Breast epithelium (tissue), 4 donors: Measurements from ENCODE around the gene GRIK5. TPM values are rescaled to one million over a fixed set of nuclear protein-coding genes. Genes with fewer than 3 reads are reported as not detected.
A peak's percentile ranks its signal among the peaks of the same experiment; 100 is the strongest.

ENCODE experiments used
- DNase-seq, 2 donors: peaks; one replicate each; pipeline ENCODE4 v3.0.0-alpha.2; 2019; ENCODE audit warnings: low spot score in 2 of 2
- H3K27ac ChIP-seq, 2 donors: fragments of 200-600 bp; sonication (generic) in 1 of 2; one replicate each; pipeline ENCODE4 v1.5.1; 2016 to 2019; ENCODE audit warnings: mild to moderate bottlenecking in 1 of 2
- H3K27me3 ChIP-seq, 2 donors: fragments of 200-600 bp; sonication (generic) in 1 of 2; one replicate each; pipeline versions ENCODE4 v1.5.1 to v1.6.0; 2017 to 2019; ENCODE audit warnings: control low read depth in 1 of 2, mild to moderate bottlenecking in 1 of 2
- H3K36me3 ChIP-seq: fragments of 200-600 bp; one replicate; pipeline ENCODE4 v1.5.1; 2019
- H3K4me1 ChIP-seq, 2 donors: fragments of 200-600 bp; sonication (generic); one replicate each; pipeline ENCODE4 v1.5.1; 2016 to 2019; ENCODE audit warnings: control low read depth in 1 of 2
- H3K4me3 ChIP-seq, 3 donors: fragments of 200-600 bp; sonication (generic); 1 replicate in 2 of 3; 2 replicates in 1 of 3; pipeline ENCODE4 v1.5.1; 2016 to 2019; ENCODE audit warnings: mild to moderate bottlenecking in 3 of 3, moderate library complexity in 2 of 3
- H3K9me3 ChIP-seq, 2 donors: fragments of 200-600 bp; sonication (generic) in 1 of 2; one replicate each; pipeline ENCODE4 v1.5.1; 2016 to 2019; ENCODE audit warnings: control low read depth in 1 of 2
- CTCF ChIP-seq, 3 donors: fragments of 450-650 bp; IDR thresholded peaks; one replicate each; pipeline ENCODE4 v1.5.1; 2016 to 2017; ENCODE audit warnings: antibody characterized with exemption in 3 of 3, mild to moderate bottlenecking in 3 of 3, moderate library complexity in 3 of 3
- POLR2A ChIP-seq: fragments of 450-650 bp; IDR thresholded peaks from one replicate; pipeline ENCODE4 v1.6.1; 2016; ENCODE audit warnings: antibody characterized with exemption, mild to moderate bottlenecking, moderate library complexity
- POLR2AphosphoS5 ChIP-seq, 3 donors: sonication (generic); formaldehyde crosslinking; IDR thresholded peaks; one replicate each; pipeline ENCODE4 v1.6.1; 2017; ENCODE audit warnings: antibody characterized with exemption in 3 of 3
- intact Hi-C: fragments of 100-400 bp; cut with DNase I; formaldehyde crosslinking; loops from one replicate; pipeline ENCODE4 v1.15.1; 2023; ENCODE audit warnings: low total_unique reads
- total RNA-seq, 3 donors: library from RNA; depleted of rRNA; stranded (reverse); fragments of >200 nt; gene quantifications; one replicate each; pipeline ENCODE4 v1.1.0, GENCODE V29; 2016

Gene GRIK5
- total RNA-seq, 3 donors from 2014 or later = 1.6 to 1.9 TPM; not detected in 1

DNA sequence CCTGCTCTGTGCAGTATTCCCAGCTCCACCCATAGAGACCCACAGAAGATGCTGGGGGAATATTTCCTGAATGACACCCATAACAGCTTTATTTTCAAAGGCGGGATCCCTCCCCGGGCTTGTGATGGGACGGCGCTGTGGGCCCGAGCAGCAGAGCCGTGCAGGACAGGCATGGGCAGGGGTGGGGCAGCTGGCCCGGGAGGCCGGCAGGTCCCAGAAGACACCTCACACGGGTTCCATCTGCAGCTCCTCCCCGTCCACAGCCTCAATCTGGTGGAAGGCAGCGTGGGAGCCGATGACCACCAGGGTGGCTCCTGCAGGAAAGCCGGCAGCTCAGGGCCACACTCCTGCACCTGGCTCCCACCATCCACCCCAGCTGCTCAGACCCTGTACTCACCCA is 113.4 kb downstream of the GRIK5 start:
- Histone ChIP-seq H3K4me1 (peaks cover 0 to 11% of the 10 kb centered on the region in 2 donors), H3K36me3 (no peaks in the 10 kb centered on the region), H3K27ac (no peak overlapping the region), H3K4me3 (no peak overlapping the region), H3K27me3 (no peaks in the 10 kb centered on the region), H3K9me3 (no peaks in the 10 kb centered on the region)
- DNase-seq = no peak
- TF ChIP-seq CTCF (IDR thresholded peaks at IDR 0.05) (no peak), POLR2A (no peak), POLR2AphosphoS5 (IDR thresholded peaks at IDR 0.05) (no peak)
- intact Hi-C loops = loop anchor here (5.0 kb wide), 1 partner anchor 869 kb away; the partner anchor contains the start of gene CYP2A13

GRCh38 chr19:41955521-41955920 is 114.5 kb downstream of the GRIK5 start:
- intact Hi-C loops = loop anchor here (5.0 kb wide), 1 partner anchor 868 kb away; the partner anchor contains the start of gene CYP2A13
- H3K4me1 ChIP-seq = peaks cover 0 to 11% of the 10 kb centered on the region in 2 donors
- no peaks in the 10 kb centered on the region for H3K36me3 ChIP-seq
- no peaks in the 10 kb centered on the region for H3K27me3 ChIP-seq
- no peak for DNase-seq
- TF ChIP-seq POLR2A (no peak), CTCF (IDR thresholded peaks at IDR 0.05) (no peak), POLR2AphosphoS5 (IDR thresholded peaks at IDR 0.05) (no peak)
- no peak overlapping the region for H3K27ac ChIP-seq
- no peak overlapping the region for H3K4me3 ChIP-seq
- H3K9me3 ChIP-seq = no peaks in the 10 kb centered on the region

DNA sequence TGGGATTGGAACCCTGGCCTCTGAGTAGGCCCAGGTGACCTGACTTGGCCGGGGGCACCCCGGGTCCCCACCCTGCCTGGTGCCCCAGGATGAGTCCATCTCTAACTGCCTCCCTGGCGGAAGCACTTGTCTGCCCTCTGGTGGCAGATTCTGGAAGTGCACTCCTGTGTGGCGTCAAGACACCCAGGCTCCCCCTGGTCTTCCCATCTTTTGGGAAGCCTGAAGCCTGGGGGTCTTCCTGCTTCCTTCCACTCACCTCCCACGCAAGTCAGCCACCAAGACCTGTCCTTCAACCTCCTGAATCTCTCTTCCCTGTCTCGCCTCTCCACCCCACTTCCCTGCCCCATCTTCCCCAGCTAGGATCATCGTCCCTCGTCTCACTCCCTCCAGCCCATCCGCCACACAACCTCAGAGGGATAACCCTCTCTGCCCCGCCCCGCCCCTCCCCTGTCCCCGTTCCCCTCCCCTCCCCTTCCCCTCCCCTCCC is 118.3 kb downstream of the GRIK5 start:
- intact Hi-C loops = no loop called here
- Histone ChIP-seq H3K4me3 (no peak overlapping the region), H3K9me3 (no peaks in the 10 kb centered on the region), H3K27me3 (no peaks in the 10 kb centered on the region), H3K27ac (no peak overlapping the region), H3K4me1 (no peaks in the 10 kb centered on the region), H3K36me3 (no peaks in the 10 kb centered on the region)
- TF ChIP-seq CTCF (IDR thresholded peaks at IDR 0.05) = peak; percentile 86 to 95 (median 90)
- TF ChIP-seq POLR2A = no peak
- peak; percentile 42 to 76 for DNase-seq

Other genes with a start within 250 kb of the GRIK5 start
- not detected for gene LYPD4, start 225.5 kb downstream of the GRIK5 start, total RNA-seq
- not detected for gene DMRTC2, start 225.2 kb downstream of the GRIK5 start, total RNA-seq
- gene RPS19, start 210.0 kb downstream of the GRIK5 start, total RNA-seq = 1,000 to 10,000 TPM in 2 of 3 donors, 100 to 1,000 TPM in 1; 756 to 2,084 (median 1,264) TPM
- gene CD79A, start 192.9 kb downstream of the GRIK5 start, total RNA-seq = 1 to 10 TPM in 2 of 3 donors, under 1 TPM in 1; 0.80 to 2.9 (median 1.8) TPM
- gene ARHGEF1, start 187.0 kb downstream of the GRIK5 start, total RNA-seq = 10 to 100 TPM; 55.0 to 61.9 (median 55.7) TPM
- under 1 TPM in 1 of 3 donors, not detected in 2; 0.15 TPM for gene ERFL, start 141.8 kb downstream of the GRIK5 start, total RNA-seq
- 100 to 1,000 TPM; 150 to 190 (median 153) TPM for gene RABAC1, start 110.9 kb downstream of the GRIK5 start, total RNA-seq
- gene ATP1A3, start 76.0 kb downstream of the GRIK5 start, total RNA-seq = not detected
- gene ZNF574, start 6.0 kb upstream of the GRIK5 start, total RNA-seq = 10 to 100 TPM; 13.8 to 19.2 (median 15.1) TPM
- 1 to 10 TPM; 1.2 to 2.9 (median 1.6) TPM for gene POU2F2, start 62.2 kb upstream of the GRIK5 start, total RNA-seq
- gene DEDD2, start 147.5 kb upstream of the GRIK5 start, total RNA-seq = 10 to 100 TPM; 31.4 to 64.0 (median 37.0) TPM
- 1 to 10 TPM; 4.0 to 6.9 (median 6.0) TPM for gene ZNF526, start 150.1 kb upstream of the GRIK5 start, total RNA-seq
- gene GSK3A, start 172.4 kb upstream of the GRIK5 start, total RNA-seq = 10 to 100 TPM; 18.7 to 22.1 (median 19.8) TPM
- 10 to 100 TPM; 11.4 to 38.6 (median 24.3) TPM for gene ERF, start 184.9 kb upstream of the GRIK5 start, total RNA-seq
- 10 to 100 TPM; 20.2 to 25.6 (median 24.9) TPM for gene CIC, start 199.0 kb upstream of the GRIK5 start, total RNA-seq
- gene PRR19, start 231.9 kb upstream of the GRIK5 start, total RNA-seq = 1 to 10 TPM in 1 of 3 donors, under 1 TPM in 2; 0.33 to 2.6 (median 0.48) TPM
- gene PAFAH1B3, start 232.4 kb upstream of the GRIK5 start, total RNA-seq = 10 to 100 TPM in 2 of 3 donors, 1 to 10 TPM in 1; 7.5 to 32.4 (median 28.5) TPM
- gene TMEM145, start 243.1 kb upstream of the GRIK5 start, total RNA-seq = under 1 TPM in 2 of 3 donors, not detected in 1; 0.33 to 0.59 TPM